Ascending aorta (tissue), 2 donors: ENCODE measurements around the gene MYO1D. TPM values are rescaled to one million over a fixed set of nuclear protein-coding genes. Genes with fewer than 3 reads are reported as not detected.

ENCODE experiments used
- DNase-seq, 2 donors: peaks; one replicate each; pipeline ENCODE4 v3.0.0-alpha.2; 2019; ENCODE audit warnings: low spot score in 2 of 2
- H3K27ac ChIP-seq, 2 donors: fragments of 200-600 bp; sonication (generic); one replicate each; pipeline ENCODE4 v1.5.1; 2016 to 2017; ENCODE audit warnings: mild to moderate bottlenecking in 1 of 2
- H3K27me3 ChIP-seq: fragments of 200-600 bp; sonication (generic); one replicate; pipeline ENCODE4 v1.5.1; 2017
- H3K36me3 ChIP-seq, 2 donors: fragments of 200-600 bp; sonication (generic); one replicate each; pipeline ENCODE4 v1.5.1; 2016
- H3K4me1 ChIP-seq, 2 donors: fragments of 200-600 bp; sonication (generic); one replicate each; pipeline ENCODE4 v1.5.1; 2016 to 2017; ENCODE audit warnings: mild to moderate bottlenecking in 1 of 2
- H3K4me3 ChIP-seq, 2 donors: fragments of 200-600 bp; sonication (generic); one replicate each; pipeline ENCODE4 v1.5.1; 2016 to 2017; ENCODE audit warnings: mild to moderate bottlenecking in 1 of 2
- H3K9me3 ChIP-seq, 2 donors: fragments of 200-600 bp; sonication (generic); one replicate each; pipeline ENCODE4 v1.5.1; 2016
- CTCF ChIP-seq, 3 experiments: fragments of 200-600 bp in 2 of 3; fragments of 450-650 bp in 1 of 3; sonication (generic) in 2 of 3; IDR thresholded peaks; one replicate each; pipeline ENCODE4 v1.5.1; 2016 to 2019; ENCODE audit warnings: antibody characterized with exemption in 3 of 3, mild to moderate bottlenecking in 1 of 3, moderate library complexity in 1 of 3
- intact Hi-C: fragments of 100-400 bp; cut with DNase I; formaldehyde crosslinking; loops from one replicate; pipeline ENCODE4 v1.15.1; 2023
- total RNA-seq: library from RNA; depleted of rRNA; stranded (reverse); fragments of >200 nt; gene quantifications from one replicate; pipeline ENCODE4 v1.1.0, GENCODE V29; 2016

Gene MYO1D
- total RNA-seq, 1 donor from 2014 or later: 105 TPM

GRCh38 chr17:32496395-32497073 is 380.4 kb downstream of the MYO1D start:
- Histone ChIP-seq H3K27me3 (no peaks in the 10 kb centered on the region), H3K9me3 (no peaks in the 10 kb centered on the region), H3K36me3 (peaks cover 18 to 24% of the 10 kb centered on the region in 2 donors), H3K4me3 (peak overlapping the region in 1 of 2 donors; percentile 32), H3K27ac (peak overlapping the region; percentile 67 to 92), H3K4me1 (peaks cover 20 to 33% of the 10 kb centered on the region in 2 donors)
- intact Hi-C loops: loop anchor here (1.0 to 5.0 kb wide), 3 partner anchors 10 to 431 kb away; partner anchors contain the start of genes CDK5R1, MYO1D and TMEM98
- peak in 1 of 2 donors; percentile 85 for DNase-seq
- TF ChIP-seq CTCF (IDR thresholded peaks at IDR 0.05): no peak

GRCh38 chr17:32495359-32496231 is 381.3 kb downstream of the MYO1D start:
- H3K27me3 ChIP-seq: no peaks in the 10 kb centered on the region
- H3K4me3 ChIP-seq: peak overlapping the region in 1 of 2 donors; percentile 32
- H3K4me1 ChIP-seq: peaks cover 20 to 33% of the 10 kb centered on the region in 2 donors
- no peak for DNase-seq
- intact Hi-C loops: loop anchor here (1.0 to 5.0 kb wide), 3 partner anchors 9 to 432 kb away; partner anchors contain the start of genes CDK5R1, MYO1D and TMEM98
- peaks cover 18 to 24% of the 10 kb centered on the region in 2 donors for H3K36me3 ChIP-seq
- no peaks in the 10 kb centered on the region for H3K9me3 ChIP-seq
- TF ChIP-seq CTCF (IDR thresholded peaks at IDR 0.05): no peak
- peak overlapping the region; percentile 67 to 92 for H3K27ac ChIP-seq

GRCh38 chr17:32494621-32495358 is 382.1 kb downstream of the MYO1D start:
- Histone ChIP-seq H3K9me3 (no peaks in the 10 kb centered on the region), H3K36me3 (peaks cover 18 to 24% of the 10 kb centered on the region in 2 donors), H3K4me1 (peaks cover 20 to 33% of the 10 kb centered on the region in 2 donors), H3K27me3 (no peaks in the 10 kb centered on the region), H3K4me3 (peak overlapping the region in 1 of 2 donors; percentile 32), H3K27ac (peak overlapping the region; percentile 67 to 92)
- no peak for DNase-seq
- intact Hi-C loops: loop anchor here (5.0 kb wide), 2 partner anchors 383 to 433 kb away; partner anchors contain the start of genes MYO1D and TMEM98
- TF ChIP-seq CTCF (IDR thresholded peaks at IDR 0.05): no peak

- intact Hi-C loops: no loop called here
- DNase-seq: no peak
- no peak for TF ChIP-seq CTCF (IDR thresholded peaks at IDR 0.05)
- Histone ChIP-seq H3K9me3 (no peaks in the 10 kb centered on the region), H3K36me3 (peaks cover 18 to 24% of the 10 kb centered on the region in 2 donors), H3K27me3 (no peaks in the 10 kb centered on the region), H3K4me3 (no peak overlapping the region), H3K4me1 (peaks cover 20 to 33% of the 10 kb centered on the region in 2 donors), H3K27ac (peak overlapping the region; percentile 67 to 92)
These were observed 382.9 kb downstream of the MYO1D start for GRCh38 chr17:32493976-32494513.

- Histone ChIP-seq H3K4me1 (peaks cover 20 to 33% of the 10 kb centered on the region in 2 donors), H3K27ac (peak overlapping the region; percentile 11 to 67), H3K36me3 (peaks cover 18 to 24% of the 10 kb centered on the region in 2 donors), H3K4me3 (no peak overlapping the region), H3K9me3 (no peaks in the 10 kb centered on the region), H3K27me3 (no peaks in the 10 kb centered on the region)
- intact Hi-C loops: no loop called here
- no peak for DNase-seq
- no peak for TF ChIP-seq CTCF (IDR thresholded peaks at IDR 0.05)
These were observed 383.4 kb downstream of the MYO1D start for GRCh38 chr17:32493571-32493970.
